SK-MEL-5 (cell line): ENCODE data around the gene IMMP2L. TPM values are rescaled to one million over a fixed set of nuclear protein-coding genes. Genes with fewer than 3 reads are reported as not detected.

Source experiments
- DNase-seq: peaks from one replicate; pipeline ENCODE4 v3.0.0-alpha.2; 2016; ENCODE audit warnings: low read depth, low spot score
- in situ Hi-C: cut with HindIII; loops from 2 replicates; pipeline ENCODE4 v1.10.0; 2016; ENCODE audit warnings: low sequenced_read_pairs, high pct_unique_total_duplicates, low pct_unique_long_range_greater_than_20kb
- total RNA-seq: library from RNA; depleted of rRNA; stranded (reverse); fragments of >200 nt; shearing (Covaris generic); gene quantifications from 2 replicates; pipeline ENCODE4 v1.2.3, GENCODE V29; 2014

Gene IMMP2L
- total RNA-seq, 1 experiment from 2014 or later: 58.2 TPM

GRCh38 chr7:111190804-111191203 lies 371.5 kb downstream of the IMMP2L start:
- in situ Hi-C loops: no loop called here
- no peak for DNase-seq

GRCh38 chr7:111184987-111185386 lies 377.3 kb downstream of the IMMP2L start:
- in situ Hi-C loops: no loop called here
- DNase-seq: no peak

GRCh38 chr7:111183321-111183720 lies 379.0 kb downstream of the IMMP2L start:
- in situ Hi-C loops: no loop called here
- no peak for DNase-seq

- DNase-seq: no peak
- in situ Hi-C loops: no loop called here
These were observed 382.0 kb downstream of the IMMP2L start for GRCh38 chr7:111180338-111180737.

- in situ Hi-C loops: no loop called here
- no peak for DNase-seq
These were observed 386.3 kb downstream of the IMMP2L start for GRCh38 chr7:111175908-111176441.

- in situ Hi-C loops: no loop called here
- DNase-seq: no peak
These were observed 387.8 kb downstream of the IMMP2L start for GRCh38 chr7:111174510-111174909.

GRCh38 chr7:111173990-111174389 lies 388.3 kb downstream of the IMMP2L start:
- no peak for DNase-seq
- in situ Hi-C loops: no loop called here

- DNase-seq: no peak
- in situ Hi-C loops: no loop called here
These were observed 388.8 kb downstream of the IMMP2L start for GRCh38 chr7:111173528-111173927.

- no peak for DNase-seq
- in situ Hi-C loops: no loop called here
These were observed 389.6 kb downstream of the IMMP2L start for GRCh38 chr7:111172564-111173257.

GRCh38 chr7:111168182-111168581 lies 394.1 kb downstream of the IMMP2L start:
- in situ Hi-C loops: no loop called here
- DNase-seq: no peak

GRCh38 chr7:111164442-111164841 lies 397.9 kb downstream of the IMMP2L start:
- in situ Hi-C loops: no loop called here
- DNase-seq: no peak

- DNase-seq: no peak
- in situ Hi-C loops: no loop called here
These were observed 399.6 kb downstream of the IMMP2L start for GRCh38 chr7:111162692-111163091.

GRCh38 chr7:111160297-111160696 lies 402.0 kb downstream of the IMMP2L start:
- no peak for DNase-seq
- in situ Hi-C loops: no loop called here

GRCh38 chr7:111159426-111159825 lies 402.9 kb downstream of the IMMP2L start:
- in situ Hi-C loops: no loop called here
- DNase-seq: no peak

- no peak for DNase-seq
- in situ Hi-C loops: no loop called here
These were observed 411.6 kb downstream of the IMMP2L start for GRCh38 chr7:111150709-111151108.

GRCh38 chr7:111147708-111148533 lies 414.4 kb downstream of the IMMP2L start:
- no peak for DNase-seq
- in situ Hi-C loops: no loop called here

- DNase-seq: no peak
- in situ Hi-C loops: no loop called here
These were observed 416.2 kb downstream of the IMMP2L start for GRCh38 chr7:111146136-111146535.

- DNase-seq: no peak
- in situ Hi-C loops: no loop called here
These were observed 416.8 kb downstream of the IMMP2L start for GRCh38 chr7:111145472-111145871.
